Suprapubic skin (tissue), 4 donors: ENCODE data around the gene IGFBP4. TPM values are rescaled to one million over a fixed set of nuclear protein-coding genes. Genes with fewer than 3 reads are reported as not detected.
"Not testable (repeated sequence)": the region's sequence is repeated elsewhere in the genome, so short reads cannot be mapped to it uniquely, and the experiment has no call there.

ENCODE experiments used
- DNase-seq, 2 donors: peaks; one replicate each; pipeline ENCODE4 v3.0.0-alpha.2; 2019; ENCODE audit warnings: low spot score in 2 of 2
- H3K27ac ChIP-seq: fragments of 200-600 bp; sonication (generic); one replicate; pipeline ENCODE4 v1.5.1; 2019
- H3K27me3 ChIP-seq: fragments of 200-600 bp; sonication (generic); one replicate; pipeline ENCODE4 v1.5.1; 2019
- H3K36me3 ChIP-seq: fragments of 200-600 bp; sonication (generic); one replicate; pipeline ENCODE4 v1.5.1; 2019
- H3K4me1 ChIP-seq: fragments of 200-600 bp; sonication (generic); one replicate; pipeline ENCODE4 v1.5.1; 2019
- H3K4me3 ChIP-seq: fragments of 200-600 bp; sonication (generic); one replicate; pipeline ENCODE4 v1.5.1; 2019; ENCODE audit warnings: mild to moderate bottlenecking
- H3K9me3 ChIP-seq: fragments of 200-600 bp; sonication (generic); one replicate; pipeline ENCODE4 v1.5.1; 2019
- EP300 ChIP-seq: sonication (generic); formaldehyde crosslinking; IDR thresholded peaks from one replicate; pipeline ENCODE4 v1.6.1; 2017; ENCODE audit warnings: antibody characterized with exemption
- POLR2A ChIP-seq, 2 donors: fragments of 450-650 bp; IDR thresholded peaks; one replicate each; pipeline ENCODE4 v1.6.1; 2017; ENCODE audit warnings: antibody characterized with exemption in 2 of 2, mild to moderate bottlenecking in 2 of 2, moderate library complexity in 2 of 2
- POLR2AphosphoS5 ChIP-seq, 3 donors: sonication (generic); formaldehyde crosslinking; IDR thresholded peaks; one replicate each; pipeline ENCODE4 v1.6.1; 2017; ENCODE audit warnings: antibody characterized with exemption in 3 of 3
- WGBS: methylation state at CpG from one replicate; pipeline ENCODE4 v1.1.5; 2018; 5-methylcytosine and 5-hydroxymethylcytosine counted together
- total RNA-seq, 4 donors: library from RNA; depleted of rRNA; stranded (reverse); fragments of >200 nt; gene quantifications; one replicate each; pipeline ENCODE4 v1.1.0, GENCODE V29; 2016
- TF ChIP-seq, protein P1 (sequence below), 2 donors: fragments of 200-600 bp in 1 of 2; fragments of 450-650 bp in 1 of 2; sonication (generic) in 1 of 2; IDR thresholded peaks; one replicate each; pipeline ENCODE4 v1.5.1; 2016 to 2019; ENCODE audit warnings: antibody characterized with exemption in 2 of 2, mild to moderate bottlenecking in 1 of 2, moderate library complexity in 1 of 2

Gene IGFBP4
- total RNA-seq: 10 to 100 TPM; 45.0 to 88.8 (median 74.6) TPM

DNA sequence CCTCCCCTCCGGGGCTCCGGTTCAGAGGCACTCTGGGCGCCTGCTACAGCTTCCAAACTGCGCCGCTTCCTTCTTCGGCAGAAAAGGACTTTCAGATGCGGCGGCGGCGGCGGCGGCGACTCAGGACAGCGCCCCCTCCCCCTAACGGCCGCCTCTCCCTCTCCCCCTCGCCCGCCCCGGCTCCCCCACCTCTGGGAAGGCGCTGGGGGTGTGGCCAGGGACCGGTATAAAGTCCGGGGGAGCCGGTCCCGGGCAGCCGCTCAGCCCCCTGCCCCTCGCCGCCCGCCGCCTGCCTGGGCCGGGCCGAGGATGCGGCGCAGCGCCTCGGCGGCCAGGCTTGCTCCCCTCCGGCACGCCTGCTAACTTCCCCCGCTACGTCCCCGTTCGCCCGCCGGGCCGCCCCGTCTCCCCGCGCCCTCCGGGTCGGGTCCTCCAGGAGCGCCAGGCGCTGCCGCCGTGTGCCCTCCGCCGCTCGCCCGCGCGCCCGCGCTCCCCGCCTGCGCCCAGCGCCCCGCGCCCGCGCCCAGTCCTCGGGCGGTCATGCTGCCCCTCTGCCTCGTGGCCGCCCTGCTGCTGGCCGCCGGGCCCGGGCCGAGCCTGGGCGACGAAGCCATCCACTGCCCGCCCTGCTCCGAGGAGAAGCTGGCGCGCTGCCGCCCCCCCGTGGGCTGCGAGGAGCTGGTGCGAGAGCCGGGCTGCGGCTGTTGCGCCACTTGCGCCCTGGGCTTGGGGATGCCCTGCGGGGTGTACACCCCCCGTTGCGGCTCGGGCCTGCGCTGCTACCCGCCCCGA lies at the start of gene IGFBP4:
IGFBP4 (plus strand) TSS at position 255 of the 792 bp plus-strand sequence; CDS start at position 541, 286 bp downstream.
- no peaks in the 10 kb centered on the region for H3K9me3 ChIP-seq
- WGBS: 0% methylated on average over 1 of the region's 98 CpGs
- TF ChIP-seq POLR2AphosphoS5 (IDR thresholded peaks at IDR 0.05) (peak in 1 of 3 donors; percentile 46), POLR2A (IDR thresholded peaks at IDR 0.05) (peak in 1 of 2 donors; percentile 81), EP300 (no peak)
- TF ChIP-seq, protein P1, sequence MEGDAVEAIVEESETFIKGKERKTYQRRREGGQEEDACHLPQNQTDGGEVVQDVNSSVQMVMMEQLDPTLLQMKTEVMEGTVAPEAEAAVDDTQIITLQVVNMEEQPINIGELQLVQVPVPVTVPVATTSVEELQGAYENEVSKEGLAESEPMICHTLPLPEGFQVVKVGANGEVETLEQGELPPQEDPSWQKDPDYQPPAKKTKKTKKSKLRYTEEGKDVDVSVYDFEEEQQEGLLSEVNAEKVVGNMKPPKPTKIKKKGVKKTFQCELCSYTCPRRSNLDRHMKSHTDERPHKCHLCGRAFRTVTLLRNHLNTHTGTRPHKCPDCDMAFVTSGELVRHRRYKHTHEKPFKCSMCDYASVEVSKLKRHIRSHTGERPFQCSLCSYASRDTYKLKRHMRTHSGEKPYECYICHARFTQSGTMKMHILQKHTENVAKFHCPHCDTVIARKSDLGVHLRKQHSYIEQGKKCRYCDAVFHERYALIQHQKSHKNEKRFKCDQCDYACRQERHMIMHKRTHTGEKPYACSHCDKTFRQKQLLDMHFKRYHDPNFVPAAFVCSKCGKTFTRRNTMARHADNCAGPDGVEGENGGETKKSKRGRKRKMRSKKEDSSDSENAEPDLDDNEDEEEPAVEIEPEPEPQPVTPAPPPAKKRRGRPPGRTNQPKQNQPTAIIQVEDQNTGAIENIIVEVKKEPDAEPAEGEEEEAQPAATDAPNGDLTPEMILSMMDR (IDR thresholded peaks at IDR 0.05): peak in 1 of 2 donors; percentile 40
- peak; percentile 92 for DNase-seq
- peak within 1 kb of the TSS; percentile 93 for H3K27ac ChIP-seq
- peak within 1 kb of the TSS; percentile 71 for H3K4me3 ChIP-seq
- H3K4me1 ChIP-seq: peaks cover 64% of the 10 kb centered on the region
- no peaks in the 10 kb centered on the region for H3K36me3 ChIP-seq
- H3K27me3 ChIP-seq: no peaks in the 10 kb centered on the region

- 45% methylated on average over 4 of the region's 4 CpGs for WGBS
- Histone ChIP-seq H3K9me3 (no peaks in the 10 kb centered on the region), H3K4me3 (no peak overlapping the region), H3K27ac (no peak overlapping the region), H3K4me1 (no peaks in the 10 kb centered on the region), H3K27me3 (no peaks in the 10 kb centered on the region), H3K36me3 (no peaks in the 10 kb centered on the region)
- no peak for DNase-seq
- TF ChIP-seq, protein P1 (IDR thresholded peaks at IDR 0.05): peak; percentile 17 to 32
- TF ChIP-seq POLR2A (IDR thresholded peaks at IDR 0.05): no peak
- TF ChIP-seq POLR2AphosphoS5 (IDR thresholded peaks at IDR 0.05): no peak
Measured at GRCh38 chr17:40399185-40399584, 44.1 kb upstream of the IGFBP4 start.

DNA sequence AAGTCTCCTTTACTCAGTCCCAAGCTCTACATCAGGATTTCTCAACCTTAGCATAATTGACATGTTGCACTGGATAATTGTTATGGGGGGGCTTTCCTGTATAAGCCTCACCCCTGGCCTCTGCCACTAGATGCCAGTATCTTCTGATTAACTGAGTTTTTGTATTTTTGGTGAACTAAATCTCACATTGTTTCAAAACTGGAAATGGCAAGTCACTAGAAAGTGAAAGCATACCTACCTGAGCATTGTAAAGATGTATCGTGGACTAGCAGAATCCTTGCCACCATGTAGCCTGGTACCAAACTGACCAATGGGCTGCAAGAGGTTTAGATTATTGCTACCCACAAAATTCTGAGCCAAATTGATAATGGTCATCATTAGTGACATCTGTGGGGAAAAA lies 40.6 kb upstream of the IGFBP4 start:
- WGBS: 96% methylated on average over 1 of the region's 1 CpG
- Histone ChIP-seq H3K4me1 (no peaks in the 10 kb centered on the region), H3K4me3 (no peak overlapping the region), H3K27me3 (no peaks in the 10 kb centered on the region), H3K36me3 (no peaks in the 10 kb centered on the region), H3K27ac (no peak overlapping the region), H3K9me3 (no peaks in the 10 kb centered on the region)
- no peak for DNase-seq
- no peak for TF ChIP-seq EP300
- TF ChIP-seq, protein P1 (IDR thresholded peaks at IDR 0.05): no peak
- no peak for TF ChIP-seq POLR2A (IDR thresholded peaks at IDR 0.05)
- TF ChIP-seq POLR2AphosphoS5 (IDR thresholded peaks at IDR 0.05): no peak

- WGBS: 92% methylated on average over 3 of the region's 3 CpGs
Measured at GRCh38 chr17:40404003-40404402, 39.2 kb upstream of the IGFBP4 start.

GRCh38 chr17:40407460-40407859 lies 35.8 kb upstream of the IGFBP4 start:
- 97% methylated on average over 3 of the region's 3 CpGs for WGBS
- H3K27me3 ChIP-seq: no peaks in the 10 kb centered on the region
- no peaks in the 10 kb centered on the region for H3K36me3 ChIP-seq
- no peak overlapping the region for H3K27ac ChIP-seq
- H3K9me3 ChIP-seq: no peaks in the 10 kb centered on the region
- no peak for TF ChIP-seq POLR2AphosphoS5 (IDR thresholded peaks at IDR 0.05)
- no peak for DNase-seq
- no peak overlapping the region for H3K4me3 ChIP-seq
- H3K4me1 ChIP-seq: no peaks in the 10 kb centered on the region

More at GRCh38 chr17:40404003-40404402, 39.2 kb upstream of the IGFBP4 start:
- Histone ChIP-seq H3K27ac (no peak overlapping the region), H3K9me3 (no peaks in the 10 kb centered on the region), H3K4me1 (no peaks in the 10 kb centered on the region), H3K27me3 (no peaks in the 10 kb centered on the region), H3K36me3 (no peaks in the 10 kb centered on the region), H3K4me3 (no peak overlapping the region)
- no peak for DNase-seq
- TF ChIP-seq EP300 (no peak), POLR2A (IDR thresholded peaks at IDR 0.05) (no peak), POLR2AphosphoS5 (IDR thresholded peaks at IDR 0.05) (no peak)

DNA sequence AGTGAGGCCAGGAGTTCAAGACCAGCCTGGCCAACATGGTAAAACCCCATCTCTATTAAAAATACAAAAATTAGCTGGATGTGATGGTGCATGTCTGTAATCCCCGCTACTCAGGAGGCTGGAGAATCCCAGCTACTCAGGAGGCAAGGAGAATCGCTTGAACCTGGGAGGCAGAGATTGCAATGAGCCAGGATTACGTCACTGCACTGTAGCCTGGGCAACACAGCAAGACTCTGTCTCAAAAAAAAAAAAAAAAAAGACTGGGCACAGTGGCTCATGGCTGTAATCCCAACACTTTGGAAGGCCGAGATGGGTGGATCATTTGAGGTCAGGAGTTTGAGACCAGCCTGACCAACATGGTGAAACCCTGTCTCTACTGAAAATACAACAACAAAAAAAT lies 33.7 kb upstream of the IGFBP4 start:
- not testable (repeated sequence) for H3K4me1 ChIP-seq, H3K36me3 ChIP-seq, H3K9me3 ChIP-seq, H3K27ac ChIP-seq, H3K4me3 ChIP-seq, DNase-seq, H3K27me3 ChIP-seq
- 87% methylated on average over 4 of the region's 4 CpGs for WGBS
